ENCODE results near the gene SPTBN4.
"Not testable (repeated sequence)": the region's sequence is repeated elsewhere in the genome, so short reads cannot be mapped to it uniquely, and the experiment has no call there.

SPTBN4 gene

DNA sequence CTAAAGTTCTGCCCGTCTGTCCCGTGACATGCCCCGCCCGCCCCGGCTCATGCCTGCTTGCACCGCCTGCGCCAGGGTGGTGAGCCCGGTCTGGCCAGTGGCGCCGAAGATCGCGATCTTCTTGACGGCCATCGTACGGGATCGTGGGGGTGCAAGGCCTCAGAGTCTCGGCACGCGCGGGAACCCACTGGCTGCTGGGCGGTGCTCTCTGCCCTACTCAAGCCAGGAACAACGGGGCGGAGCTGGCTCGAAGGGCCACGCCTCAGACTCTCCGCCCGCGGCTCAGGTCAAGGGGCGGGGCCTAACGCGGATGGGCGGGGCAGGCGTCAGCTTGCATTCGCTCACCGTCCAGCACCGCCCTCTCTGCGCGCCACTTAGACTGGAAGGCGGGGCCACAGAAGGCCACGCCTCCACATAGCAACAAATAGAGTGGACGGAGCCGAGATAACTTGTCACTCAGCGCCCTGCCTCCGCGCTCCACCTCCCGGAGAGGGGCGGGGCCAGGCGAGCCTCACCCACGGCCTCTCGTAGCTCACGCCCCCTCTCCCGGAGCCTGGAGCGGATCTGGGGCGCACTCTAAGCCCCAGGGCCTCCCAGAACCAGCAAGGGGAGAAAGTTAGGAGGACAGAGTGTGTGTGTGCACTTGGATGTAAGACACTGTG lies 1.1 kb upstream of the SPTBN4 start, which contains the start of gene BLVRB:
Gene BLVRB (minus strand): TSS at position 189 of the 662 bp plus-strand sequence. CDS start 57 bp downstream, at position 132.
- peak; percentile 99 for DNase-seq

DNA sequence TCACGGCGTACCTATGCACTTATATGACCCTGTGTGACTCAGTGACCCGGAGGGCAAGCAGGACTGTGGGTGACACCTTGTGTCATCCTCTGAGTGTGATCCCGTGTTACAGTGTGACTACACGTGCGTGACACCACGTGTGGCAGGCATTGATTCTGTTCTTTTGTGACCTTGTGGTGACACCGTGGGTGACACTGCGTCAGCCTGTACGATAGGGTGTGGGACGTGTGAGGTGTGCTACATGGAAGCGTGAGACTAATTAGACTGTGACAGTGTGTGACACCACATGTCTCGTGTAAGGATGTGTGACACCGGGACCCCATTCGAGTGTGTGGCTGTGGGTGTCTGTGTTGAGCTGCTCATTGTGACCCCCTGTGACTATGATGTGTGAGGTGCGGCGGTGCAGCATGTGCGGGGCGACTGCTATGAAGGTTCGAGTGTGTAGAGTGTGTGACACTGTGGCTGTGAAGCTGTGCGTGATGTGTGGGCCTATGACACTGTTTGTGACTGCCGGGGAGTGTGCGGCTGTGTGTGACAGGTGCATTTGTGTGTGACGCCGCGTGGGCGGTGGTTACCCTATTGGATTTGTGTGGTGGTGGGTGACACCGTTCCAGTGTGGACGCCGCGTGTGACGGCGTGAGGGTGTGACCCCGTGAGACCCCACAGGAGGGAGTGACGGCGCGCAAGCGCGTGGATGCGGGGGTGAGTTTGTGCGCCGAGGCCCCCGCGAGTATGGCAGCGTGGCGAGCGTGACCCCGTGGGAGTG lies 399 bp upstream of the SPTBN4 start:
- DNase-seq = peak; percentile 84

DNA sequence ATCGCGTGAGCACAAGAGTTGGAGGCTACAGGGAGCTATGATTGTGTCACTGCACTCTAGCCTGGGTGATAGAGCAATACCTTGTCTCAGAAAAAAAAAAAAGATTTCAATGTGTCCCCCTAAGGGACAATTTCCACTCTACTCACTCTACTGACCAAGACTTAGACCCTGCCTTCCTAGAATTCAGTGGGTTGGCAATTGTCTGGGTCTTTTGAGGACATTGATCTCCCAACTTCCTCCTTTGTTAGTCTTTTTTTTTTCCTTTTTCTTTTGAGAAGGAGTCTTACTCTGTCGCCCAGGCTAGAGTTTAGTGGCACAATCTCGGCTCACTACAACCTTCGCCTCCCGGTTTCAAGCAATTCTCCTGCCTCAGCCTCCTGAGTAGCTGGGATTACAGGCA lies 2.2 kb downstream of the SPTBN4 start:
- no peak for DNase-seq

DNA sequence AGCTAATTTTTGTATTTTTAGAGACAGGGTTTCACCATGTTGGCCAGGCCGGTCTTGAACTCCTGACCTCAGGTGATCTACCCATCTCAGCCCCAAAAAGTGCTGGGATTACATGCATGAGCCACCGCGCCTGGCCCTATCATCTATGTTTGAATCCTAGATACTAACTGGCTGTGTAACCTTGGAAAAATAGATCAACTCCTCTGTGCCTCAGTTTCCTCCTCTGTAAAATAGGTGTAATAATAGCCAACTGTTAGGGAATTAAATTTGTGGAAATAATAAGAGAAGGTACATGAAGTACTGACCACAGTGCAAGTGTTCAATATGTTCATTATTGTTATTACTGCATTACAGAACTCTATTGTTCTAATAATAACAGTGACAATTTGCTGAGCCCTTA lies 4.3 kb downstream of the SPTBN4 start:
- DNase-seq = no peak

DNA sequence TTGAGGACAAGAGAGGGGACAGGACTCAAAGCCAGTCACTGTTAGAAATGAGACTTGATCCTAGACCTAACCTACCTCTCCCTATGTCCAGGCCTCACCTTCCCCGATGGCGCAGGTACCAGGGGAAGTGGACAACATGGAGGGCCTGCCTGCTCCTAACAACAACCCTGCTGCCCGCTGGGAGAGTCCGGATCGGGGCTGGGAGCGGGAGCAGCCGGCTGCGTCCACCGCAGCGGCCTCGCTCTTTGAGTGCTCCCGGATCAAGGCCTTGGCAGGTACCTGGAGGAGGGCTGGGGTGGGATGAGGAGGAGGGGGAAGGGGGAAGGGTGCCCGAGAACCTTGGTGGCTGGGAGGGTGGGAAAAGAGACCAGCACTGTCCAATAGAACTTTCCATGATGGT lies 5.7 kb downstream of the SPTBN4 start:
- DNase-seq = no peak

DNA sequence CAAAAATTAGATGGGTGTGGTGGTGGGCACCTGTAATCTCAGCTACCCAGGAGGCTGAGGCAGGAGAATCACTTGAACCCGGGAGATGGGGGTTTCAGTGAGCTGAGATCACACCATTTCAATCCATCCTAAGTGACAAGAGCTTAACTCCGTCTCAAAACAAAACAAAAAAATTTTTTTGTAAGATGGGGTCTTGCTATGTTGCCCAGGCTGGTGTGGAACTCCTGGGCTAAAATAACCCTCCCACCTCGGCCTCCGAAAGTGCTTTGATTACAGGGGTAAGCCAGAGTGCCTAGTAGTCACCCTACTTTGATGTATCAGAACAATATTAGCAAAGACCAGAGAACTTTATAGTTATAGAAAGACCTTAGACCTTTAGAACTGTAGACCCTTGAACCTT lies 7.9 kb downstream of the SPTBN4 start:
- DNase-seq = no peak

DNA sequence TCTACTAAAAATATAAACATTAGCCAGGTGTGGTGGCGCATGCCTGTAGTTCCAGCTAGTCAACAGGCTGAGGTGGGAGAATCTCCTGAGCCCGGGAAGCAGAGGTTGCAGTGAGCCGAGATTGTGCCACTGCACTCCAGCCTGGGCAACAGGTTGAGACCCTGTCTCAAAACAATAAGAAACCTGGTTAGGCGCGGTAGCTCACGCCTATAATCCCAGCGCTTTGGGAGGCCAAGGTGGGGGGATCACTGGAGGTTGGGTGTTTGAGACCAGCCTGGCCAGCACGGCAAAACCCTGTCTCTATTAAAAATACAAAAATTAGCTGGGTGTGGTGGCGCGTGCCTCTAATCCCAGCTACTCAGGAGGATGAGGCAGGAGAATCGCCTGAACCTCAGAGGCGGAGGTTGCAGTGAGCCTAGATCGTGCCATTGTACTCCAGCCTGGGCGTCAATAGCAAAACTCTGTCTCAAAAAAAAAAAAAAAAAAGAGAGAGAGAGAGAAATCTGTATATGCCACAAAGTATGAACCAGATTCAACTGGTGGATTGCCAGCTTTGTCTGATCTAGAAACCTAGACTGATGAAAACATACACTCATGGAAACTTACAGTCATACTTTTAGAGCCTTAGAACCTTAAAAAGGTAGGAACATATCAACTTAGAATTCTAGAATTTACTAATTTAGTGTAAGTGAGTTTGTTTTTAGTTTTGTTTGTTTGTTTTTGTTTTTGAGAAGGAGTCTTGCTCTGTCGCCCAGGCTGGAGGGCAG lies 9.3 kb downstream of the SPTBN4 start:
- not testable (repeated sequence) for DNase-seq

GRCh38 chr19:40486017-40486416 lies 19.2 kb downstream of the SPTBN4 start:
- DNase-seq = no peak

DNA sequence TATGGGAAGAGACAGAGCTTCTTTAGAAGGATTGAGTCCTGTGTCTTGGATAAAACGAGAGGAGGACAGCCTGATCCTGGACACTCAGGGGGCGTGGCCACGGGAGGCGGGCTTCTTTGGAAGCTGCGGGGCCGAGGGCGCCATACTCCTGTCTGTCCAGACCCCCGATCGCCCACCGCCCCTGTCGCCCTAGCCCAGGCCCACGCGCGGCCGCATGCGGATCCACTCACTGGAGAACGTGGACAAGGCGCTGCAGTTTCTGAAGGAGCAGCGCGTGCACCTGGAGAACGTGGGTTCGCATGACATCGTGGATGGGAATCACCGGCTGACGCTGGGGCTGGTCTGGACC lies 23.1 kb downstream of the SPTBN4 start:
- no peak for DNase-seq

GRCh38 chr19:40492274-40492673 lies 25.5 kb downstream of the SPTBN4 start:
- no peak for DNase-seq

DNA sequence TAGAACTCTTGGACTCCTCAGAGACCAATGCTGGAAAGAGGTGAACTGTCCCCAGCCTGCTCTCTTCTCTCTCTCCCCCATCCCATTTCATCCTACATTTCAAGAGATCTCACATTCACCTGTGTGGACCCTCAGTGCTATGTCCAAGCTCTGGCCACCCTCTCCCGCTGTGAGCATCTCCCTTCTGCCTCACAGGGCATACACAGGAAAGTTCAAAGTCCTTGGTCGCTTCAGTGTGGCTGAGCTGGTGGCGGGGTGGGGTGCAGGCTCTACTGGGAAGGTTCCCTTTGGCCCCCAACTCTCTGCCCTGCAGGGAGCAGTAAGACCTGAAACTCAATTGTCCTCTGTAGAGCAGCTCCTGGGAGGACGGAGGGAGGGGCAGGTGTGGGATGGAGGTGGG lies 27.0 kb downstream of the SPTBN4 start:
- no peak for DNase-seq

DNA sequence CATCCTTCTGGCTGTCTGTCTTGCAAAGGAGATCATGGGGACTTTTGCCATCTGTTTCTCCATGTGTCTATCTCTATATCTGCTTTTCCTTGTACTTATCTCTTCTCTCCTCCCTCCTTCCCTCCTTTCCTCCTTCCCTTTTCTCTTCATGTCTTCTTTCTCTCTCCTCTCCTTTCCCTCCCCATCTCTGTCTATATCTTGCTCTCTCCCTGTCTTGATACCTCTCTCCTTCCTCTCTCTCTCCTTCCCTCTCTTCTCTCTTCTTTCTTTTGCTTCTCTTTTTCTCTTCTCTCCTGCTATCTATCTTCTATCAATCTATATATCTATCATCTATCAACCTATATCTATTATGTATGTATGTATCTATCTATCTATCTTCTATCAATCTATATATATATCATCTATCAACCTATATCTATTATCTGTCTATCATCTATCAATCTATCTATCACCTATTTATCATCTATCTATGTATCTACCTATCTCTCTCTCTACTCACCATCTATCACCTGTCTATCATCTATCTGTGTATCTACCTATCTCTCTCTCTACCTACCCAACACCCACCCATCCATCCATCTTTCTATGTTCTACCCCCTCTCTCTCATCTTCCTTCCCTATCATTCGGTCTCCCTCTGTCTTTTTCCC lies 27.5 kb downstream of the SPTBN4 start:
- no peak for DNase-seq

- DNase-seq = no peak
Measured at GRCh38 chr19:40497214-40497613, 30.4 kb downstream of the SPTBN4 start.

GRCh38 chr19:40499320-40499719 lies 32.5 kb downstream of the SPTBN4 start:
- no peak for DNase-seq

DNA sequence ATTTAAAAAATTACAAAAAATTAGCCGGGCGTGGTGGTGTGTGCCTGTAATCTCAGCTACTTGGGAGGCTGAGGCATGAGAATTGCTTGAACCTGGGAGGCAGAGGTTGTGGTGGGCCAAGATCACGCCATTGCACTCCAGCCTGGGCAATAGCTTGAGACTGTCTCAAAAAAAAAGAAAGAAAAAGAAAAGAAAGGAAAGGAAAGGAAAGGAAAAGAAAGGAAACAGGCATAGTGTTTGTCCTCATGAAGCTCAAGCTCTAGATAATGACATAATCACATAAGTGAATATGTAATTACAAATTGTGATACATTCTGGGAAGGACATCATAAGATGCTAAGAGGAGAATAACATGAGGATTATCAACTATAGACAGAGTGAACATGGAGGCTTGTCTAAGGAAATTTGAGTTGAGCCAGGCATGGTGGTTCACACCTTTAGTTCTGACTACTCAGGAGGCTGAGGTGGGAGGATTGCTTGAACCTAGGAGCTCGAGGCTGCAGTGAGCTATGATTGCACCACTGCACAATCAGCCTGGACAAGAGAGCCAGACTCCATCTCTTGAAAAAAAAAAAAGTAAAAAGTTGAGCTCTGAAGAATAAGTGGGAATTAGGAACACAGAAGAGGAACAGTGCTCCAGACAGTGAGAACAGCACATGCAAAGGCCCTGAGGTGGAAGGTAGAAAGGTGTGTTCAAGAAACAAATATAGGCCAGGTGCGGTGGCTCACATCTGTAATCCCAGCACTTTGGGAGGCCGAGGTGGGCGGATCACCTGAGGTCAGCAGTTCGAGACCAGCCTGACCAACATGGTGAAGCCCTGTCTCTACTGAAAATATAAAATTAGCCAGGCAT lies 34.1 kb downstream of the SPTBN4 start:
- DNase-seq = not testable (repeated sequence)

GRCh38 chr19:40501599-40501998 lies 34.8 kb downstream of the SPTBN4 start:
- DNase-seq = no peak

DNA sequence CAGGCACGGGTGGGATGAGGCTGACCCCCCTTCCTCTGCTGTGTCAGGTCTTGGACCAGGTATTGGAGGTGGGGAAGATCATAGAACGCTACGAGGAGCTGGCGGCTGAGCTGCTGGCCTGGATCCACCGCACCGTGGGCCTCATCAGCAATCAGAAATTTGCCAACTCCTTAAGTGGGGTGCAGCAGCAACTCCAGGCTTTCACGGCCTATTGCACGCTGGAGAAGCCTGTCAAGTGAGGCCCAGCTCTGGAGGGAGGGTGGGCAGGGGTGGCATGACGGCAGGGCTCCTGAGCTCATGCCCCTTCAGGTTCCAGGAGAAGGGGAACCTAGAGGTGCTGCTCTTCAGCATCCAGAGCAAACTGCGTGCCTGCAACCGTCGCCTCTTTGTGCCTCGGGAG lies 35.3 kb downstream of the SPTBN4 start:
- DNase-seq = no peak

DNA sequence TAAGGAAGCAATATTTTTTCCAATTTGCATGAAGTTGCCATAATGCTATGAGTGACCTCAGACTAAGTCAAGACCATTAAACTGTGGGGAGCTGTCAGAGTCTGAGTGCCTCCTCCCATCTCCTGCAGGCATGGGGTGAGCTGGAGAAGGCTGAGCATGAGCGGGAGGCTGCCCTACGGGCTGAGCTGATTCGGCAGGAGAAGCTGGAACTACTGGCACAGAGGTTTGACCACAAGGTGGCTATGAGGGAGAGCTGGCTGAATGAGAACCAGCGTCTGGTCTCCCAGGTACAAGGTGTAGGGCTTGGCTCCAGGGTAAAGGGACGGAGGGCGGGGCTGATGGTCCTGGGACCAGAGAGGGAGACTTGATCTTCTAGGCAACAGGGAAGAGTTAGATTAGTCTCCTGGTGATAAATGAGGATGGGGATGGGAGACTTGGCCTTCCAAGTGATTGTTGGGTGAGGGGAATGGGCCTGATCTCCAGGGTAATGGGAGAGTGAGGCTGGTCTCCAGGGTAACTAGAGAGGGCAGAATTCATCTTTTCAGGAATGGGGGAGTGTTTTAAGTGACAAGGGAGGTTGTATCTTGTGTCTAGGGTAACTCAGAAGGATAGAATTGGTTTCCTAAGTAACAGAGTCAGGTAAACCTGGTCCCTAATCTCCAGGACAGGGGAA lies 36.0 kb downstream of the SPTBN4 start:
- no peak for DNase-seq

DNA sequence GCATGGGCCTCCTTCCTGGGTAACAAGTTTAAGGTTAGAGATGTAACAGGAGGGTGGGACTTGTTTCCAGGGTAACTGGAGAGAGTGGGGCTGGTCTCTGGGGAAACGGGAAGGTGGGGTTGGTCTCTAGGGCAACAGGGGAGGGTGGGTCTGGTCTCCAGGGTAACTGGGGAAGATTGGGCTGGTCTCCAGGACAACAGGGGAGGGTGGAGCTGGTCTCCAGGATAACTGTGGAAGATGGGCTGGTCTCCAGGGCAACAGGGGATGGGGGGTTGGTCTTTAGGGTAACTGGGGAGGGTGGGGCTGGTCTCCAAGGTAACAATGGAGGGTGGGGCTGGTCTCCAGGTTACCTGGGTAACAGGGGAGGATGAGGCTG lies 36.5 kb downstream of the SPTBN4 start:
- DNase-seq = no peak

DNA sequence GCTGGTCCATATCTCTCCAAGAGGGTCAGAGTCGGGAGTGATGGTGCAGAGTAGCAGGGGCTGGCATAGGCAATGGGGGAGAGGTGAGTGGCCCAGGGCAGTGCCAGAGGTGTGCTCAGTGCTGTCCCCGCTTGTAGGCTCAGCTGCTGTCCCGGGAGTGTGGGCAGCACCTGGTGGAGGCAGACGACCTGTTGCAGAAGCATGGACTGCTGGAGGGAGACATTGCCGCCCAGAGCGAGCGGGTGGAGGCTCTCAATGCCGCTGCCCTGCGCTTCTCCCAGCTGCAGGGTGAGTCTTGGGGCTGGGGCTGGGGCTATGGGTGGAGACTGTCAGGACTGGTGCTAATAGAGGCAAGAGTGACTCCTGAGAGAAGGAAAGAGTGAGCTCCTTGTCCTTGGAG lies 39.3 kb downstream of the SPTBN4 start:
- DNase-seq = no peak

- DNase-seq = no peak
Measured at GRCh38 chr19:40507892-40508291, 41.1 kb downstream of the SPTBN4 start.

DNA sequence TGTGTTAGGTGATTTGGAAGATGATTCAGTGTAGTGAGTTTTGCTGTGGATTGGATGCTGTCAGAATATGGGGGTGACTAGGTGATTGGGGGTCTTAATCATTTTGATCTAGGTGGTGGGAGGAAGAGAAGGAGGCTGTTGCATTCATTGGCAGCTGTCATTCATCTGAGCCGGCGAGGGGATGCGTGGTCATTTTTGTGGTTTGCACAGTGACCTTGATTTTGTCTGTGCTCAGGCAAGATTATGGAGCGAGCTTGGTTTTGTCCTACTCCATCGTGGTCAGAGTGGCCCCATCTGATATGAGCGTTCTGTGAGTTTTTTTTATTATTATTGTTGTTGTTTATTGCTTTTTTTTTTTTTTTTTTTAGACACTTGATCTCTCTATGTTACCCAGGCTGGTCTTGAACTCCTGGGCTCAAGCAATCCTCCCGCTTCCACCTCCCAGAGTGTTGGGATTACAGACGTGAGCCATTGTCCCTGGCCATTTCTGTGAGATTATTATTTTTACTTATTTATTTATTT lies 42.0 kb downstream of the SPTBN4 start:
- no peak for DNase-seq

Data from activated naive CD4-positive, alpha-beta T cell treated with Interleukin-2 at 50 U/mL for 16 hours (primary cell).